ENCODE data around the gene ZNF341.
A peak's percentile ranks its signal among the peaks of the same experiment; 100 is the strongest.

ZNF341 gene

DNA sequence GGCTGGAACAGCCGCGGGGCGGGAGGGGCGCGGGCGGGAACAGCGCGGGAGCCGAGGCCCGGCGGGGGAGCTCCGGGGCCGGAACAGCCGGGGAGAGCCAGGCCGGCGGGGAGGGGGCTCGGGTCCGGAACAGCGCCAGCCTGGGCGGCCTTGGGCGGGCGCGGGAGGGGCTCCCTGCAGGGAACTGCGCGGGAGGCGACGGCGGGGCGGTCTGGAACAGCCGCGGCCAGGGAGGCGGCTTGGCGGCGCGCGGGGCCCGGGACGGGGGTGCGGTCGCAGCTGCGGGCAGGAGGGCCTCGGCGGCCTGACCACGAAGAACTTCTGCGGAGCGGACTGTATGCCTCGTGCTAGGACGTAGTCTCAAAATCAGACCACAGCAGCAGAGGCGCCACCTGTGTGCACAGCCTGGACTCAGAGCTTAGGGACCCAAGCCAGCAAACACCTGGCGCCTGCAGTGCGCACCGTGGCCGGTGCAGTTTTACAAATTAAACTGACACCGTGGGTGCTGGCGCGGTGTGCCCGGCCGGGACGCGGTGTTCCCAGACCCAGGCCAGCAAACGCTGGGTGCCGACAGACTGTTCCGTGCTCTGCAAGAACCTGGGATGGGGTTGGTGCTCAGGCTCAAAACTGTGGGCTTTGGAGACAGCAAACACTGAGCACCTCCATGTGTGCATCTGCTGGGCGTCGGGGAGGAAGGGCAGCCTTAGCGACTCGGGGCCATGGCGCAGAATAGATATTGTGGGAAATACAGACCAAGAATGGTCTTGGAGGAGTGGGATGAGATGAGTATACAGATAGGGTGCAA lies 572 bp downstream of the ZNF341 start:
- TF ChIP-seq GATA3 (IDR thresholded peaks at IDR 0.05; ENCODE audit: low read depth, low read length) (no peak), GATA2 (IDR thresholded peaks at IDR 0.05; ENCODE audit: low read depth, low read length) (peak; percentile 37; the same call in 1 of the 2 replicates)

DNA sequence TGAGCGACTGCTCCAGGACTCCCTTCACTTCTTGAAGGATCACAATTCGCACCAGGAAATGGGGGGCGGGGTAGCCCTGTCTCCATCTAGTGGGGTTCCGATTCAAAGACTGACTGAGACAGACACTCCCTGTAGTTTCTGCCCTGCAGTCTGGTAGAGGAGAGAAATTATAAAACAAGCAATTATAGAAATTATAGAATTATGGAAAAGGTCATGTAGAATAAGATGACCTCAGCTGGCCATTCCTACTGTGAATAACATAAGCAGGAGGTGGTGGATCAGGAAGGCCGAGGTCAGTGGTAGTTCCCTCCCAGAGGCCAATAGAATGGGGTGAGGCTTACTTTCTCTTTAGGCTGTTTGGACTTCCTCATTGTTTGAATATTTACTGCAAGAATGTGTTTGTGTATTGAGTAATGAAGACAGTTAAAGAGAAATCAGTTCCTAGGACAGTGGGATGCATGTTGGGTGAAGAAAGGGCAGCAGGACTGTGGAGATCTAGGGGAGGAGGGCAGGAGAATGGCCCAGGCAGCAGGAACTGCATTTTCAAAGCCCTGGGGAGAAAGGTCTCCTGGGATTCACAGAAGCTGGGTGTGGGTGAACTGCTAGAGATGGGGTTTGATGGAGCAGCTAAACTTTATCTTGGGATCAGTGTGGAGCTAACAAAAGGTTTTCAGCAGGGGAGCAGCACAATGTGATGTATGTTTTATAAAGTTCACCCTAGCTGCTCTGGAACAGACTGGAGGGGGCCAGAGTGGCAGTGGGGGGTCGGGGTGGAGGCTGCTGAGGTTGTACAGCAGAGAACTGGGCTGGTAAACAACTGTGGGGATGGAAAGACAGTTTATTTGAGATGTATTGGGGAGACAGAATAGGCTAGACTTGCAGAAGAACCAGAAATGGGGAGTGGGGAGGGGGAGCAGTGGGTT lies 2.1 kb downstream of the ZNF341 start:
- no peak for TF ChIP-seq GATA3 (IDR thresholded peaks at IDR 0.05; ENCODE audit: low read depth, low read length)
- TF ChIP-seq GATA2 (IDR thresholded peaks at IDR 0.05; ENCODE audit: low read depth, low read length) = no peak

DNA sequence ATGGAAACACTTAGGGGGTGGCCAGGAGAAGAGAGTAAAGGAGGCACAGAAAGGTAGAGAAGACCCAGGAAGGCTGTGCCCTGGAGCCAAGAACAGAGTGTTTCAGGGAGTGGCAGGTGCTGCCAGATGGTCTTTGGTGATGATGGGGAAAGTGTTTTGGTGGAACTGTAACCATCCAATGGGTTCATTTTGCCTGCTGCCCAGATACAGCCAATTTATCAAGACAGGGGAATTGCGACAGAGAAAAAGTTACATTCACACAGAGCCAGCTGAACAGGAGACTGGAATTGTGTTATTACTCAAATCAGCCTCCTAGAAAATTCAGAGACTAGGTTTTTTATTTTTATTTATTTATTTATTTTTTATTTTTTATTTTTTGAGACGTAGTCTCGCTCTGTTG lies 5.2 kb downstream of the ZNF341 start:
- TF ChIP-seq GATA2 (IDR thresholded peaks at IDR 0.05; ENCODE audit: low read depth, low read length) (no peak), GATA3 (IDR thresholded peaks at IDR 0.05; ENCODE audit: low read depth, low read length) (no peak)

GRCh38 chr20:33739493-33739892 lies 7.7 kb downstream of the ZNF341 start:
- TF ChIP-seq GATA2 (IDR thresholded peaks at IDR 0.05; ENCODE audit: low read depth, low read length) (no peak), GATA3 (IDR thresholded peaks at IDR 0.05; ENCODE audit: low read depth, low read length) (no peak)

GRCh38 chr20:33740189-33740588 lies 8.4 kb downstream of the ZNF341 start:
- TF ChIP-seq GATA3 (IDR thresholded peaks at IDR 0.05; ENCODE audit: low read depth, low read length) (no peak), GATA2 (IDR thresholded peaks at IDR 0.05; ENCODE audit: low read depth, low read length) (no peak)

DNA sequence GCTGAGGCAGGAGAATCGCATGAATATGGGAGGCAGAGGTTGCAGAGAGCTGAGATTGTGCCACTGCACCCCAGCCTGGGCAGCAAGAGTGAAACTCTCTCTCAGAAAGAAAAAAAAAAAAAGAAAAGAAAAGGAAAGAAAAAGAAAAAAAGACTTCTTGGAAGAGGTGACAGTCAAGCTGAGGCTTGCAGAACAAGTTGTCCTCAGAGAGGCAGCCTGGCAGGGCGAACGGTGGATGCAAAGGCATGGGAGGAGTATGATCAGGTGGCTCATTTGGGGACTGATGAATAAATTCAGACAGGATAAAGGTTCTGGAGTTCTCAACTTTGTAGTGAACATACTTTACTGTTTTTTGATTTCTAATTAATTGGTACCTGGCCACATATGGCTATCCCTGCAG lies 12.4 kb downstream of the ZNF341 start:
- TF ChIP-seq GATA3 (IDR thresholded peaks at IDR 0.05; ENCODE audit: low read depth, low read length) (no peak), GATA2 (IDR thresholded peaks at IDR 0.05; ENCODE audit: low read depth, low read length) (no peak)

DNA sequence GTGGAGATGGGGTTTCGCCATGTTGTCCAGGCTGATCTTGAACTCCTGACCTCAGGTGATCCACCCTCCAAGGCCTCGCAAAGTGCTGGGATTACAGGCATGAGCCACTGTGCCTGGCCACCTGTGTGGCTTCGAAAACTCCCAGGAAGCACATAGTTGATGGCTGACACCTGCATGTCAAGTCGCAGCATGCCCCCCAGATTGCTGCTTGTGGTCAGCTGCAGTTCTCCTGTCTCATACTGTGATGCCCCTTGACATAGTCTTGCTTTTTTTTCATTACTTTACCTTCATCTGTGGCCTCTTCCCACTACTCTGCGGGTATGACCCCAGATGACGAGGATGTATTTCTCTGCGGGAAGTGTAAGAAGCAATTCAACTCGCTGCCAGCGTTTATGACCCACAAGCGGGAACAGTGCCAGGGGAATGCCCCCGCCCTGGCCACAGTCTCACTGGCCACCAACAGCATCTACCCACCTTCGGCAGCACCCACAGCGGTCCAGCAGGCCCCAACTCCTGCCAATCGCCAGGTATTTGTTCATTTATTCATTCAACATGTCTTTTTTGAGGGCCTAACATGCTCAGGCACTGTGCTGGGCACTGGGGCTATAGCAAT lies 13.1 kb downstream of the ZNF341 start:
- no peak for TF ChIP-seq GATA3 (IDR thresholded peaks at IDR 0.05; ENCODE audit: low read depth, low read length)
- TF ChIP-seq GATA2 (IDR thresholded peaks at IDR 0.05; ENCODE audit: low read depth, low read length) = no peak

DNA sequence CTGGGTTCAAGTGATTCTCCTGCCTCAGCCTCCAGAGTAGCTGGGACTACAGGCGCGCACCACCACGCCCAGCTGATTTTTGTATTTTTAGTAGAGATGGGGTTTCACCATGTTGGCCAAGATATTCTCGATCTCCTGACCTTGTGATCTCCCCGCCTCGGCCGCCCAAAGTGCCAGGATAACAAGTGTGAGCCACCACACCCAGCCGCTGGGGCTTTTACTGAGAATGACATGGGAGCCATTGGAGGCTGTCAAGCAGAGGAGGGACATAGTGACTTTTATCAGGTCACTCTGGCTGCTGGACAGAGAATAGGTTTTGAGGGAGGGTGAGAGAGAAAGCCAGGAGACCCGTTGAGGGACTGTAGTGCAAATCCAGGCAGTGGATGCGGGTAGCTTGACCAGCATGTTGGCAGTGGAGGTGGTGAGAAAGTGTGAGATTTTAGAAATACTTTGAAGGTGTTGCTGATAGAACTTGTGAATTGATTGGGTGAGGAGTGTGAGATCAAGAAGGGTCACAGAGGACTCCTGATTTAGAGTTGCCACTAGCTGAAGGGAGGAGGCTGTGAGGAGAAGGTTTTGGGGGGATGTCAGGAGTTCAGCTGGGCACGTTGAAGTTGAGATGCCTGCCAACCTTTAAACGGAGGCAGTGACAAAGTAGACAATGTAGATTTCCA lies 14.7 kb downstream of the ZNF341 start:
- TF ChIP-seq GATA3 (IDR thresholded peaks at IDR 0.05; ENCODE audit: low read depth, low read length) (no peak), GATA2 (IDR thresholded peaks at IDR 0.05; ENCODE audit: low read depth, low read length) (no peak)

- TF ChIP-seq GATA2 (IDR thresholded peaks at IDR 0.05; ENCODE audit: low read depth, low read length) (no peak), GATA3 (IDR thresholded peaks at IDR 0.05; ENCODE audit: low read depth, low read length) (no peak)
Observed at GRCh38 chr20:33751775-33752174, 20.0 kb downstream of the ZNF341 start.

- no peak for TF ChIP-seq GATA3 (IDR thresholded peaks at IDR 0.05; ENCODE audit: low read depth, low read length)
- no peak for TF ChIP-seq GATA2 (IDR thresholded peaks at IDR 0.05; ENCODE audit: low read depth, low read length)
Observed at GRCh38 chr20:33753143-33753542, 21.3 kb downstream of the ZNF341 start.

- TF ChIP-seq GATA3 (IDR thresholded peaks at IDR 0.05; ENCODE audit: low read depth, low read length) (no peak), GATA2 (IDR thresholded peaks at IDR 0.05; ENCODE audit: low read depth, low read length) (no peak)
Observed at GRCh38 chr20:33753763-33754162, 22.0 kb downstream of the ZNF341 start.

DNA sequence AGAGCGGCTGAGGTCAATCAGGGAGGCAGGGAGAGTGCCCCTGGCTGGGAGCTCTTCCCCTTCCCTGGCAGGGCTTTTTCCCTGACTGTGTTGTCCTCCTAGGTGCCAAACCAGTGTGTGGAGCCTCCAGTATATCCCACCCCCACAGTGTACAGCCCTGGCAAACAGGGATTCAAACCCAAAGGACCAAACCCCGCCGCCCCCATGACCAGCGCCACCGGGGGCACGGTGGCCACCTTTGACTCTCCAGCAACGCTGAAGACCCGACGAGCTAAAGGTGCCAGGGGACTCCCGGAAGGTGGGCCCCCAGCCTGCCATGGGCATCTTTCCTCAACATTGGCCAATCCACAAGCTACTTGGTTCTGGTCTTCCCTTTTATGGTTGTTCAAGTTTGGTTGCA lies 25.2 kb downstream of the ZNF341 start:
- no peak for TF ChIP-seq GATA2 (IDR thresholded peaks at IDR 0.05; ENCODE audit: low read depth, low read length)
- TF ChIP-seq GATA3 (IDR thresholded peaks at IDR 0.05; ENCODE audit: low read depth, low read length) = no peak

GRCh38 chr20:33757458-33757857 lies 25.7 kb downstream of the ZNF341 start:
- TF ChIP-seq GATA3 (IDR thresholded peaks at IDR 0.05; ENCODE audit: low read depth, low read length) = no peak
- TF ChIP-seq GATA2 (IDR thresholded peaks at IDR 0.05; ENCODE audit: low read depth, low read length) = no peak
